GM20000 (cell line): Measurements from ENCODE around the gene HTRA2.
"Not testable (repeated sequence)": the region's sequence is repeated elsewhere in the genome, so short reads cannot be mapped to it uniquely, and the experiment has no call there.

Experiments used
- DNase-seq: peaks from one replicate; pipeline ENCODE4 v3.0.0; 2012; ENCODE audit warnings: low spot score
- CTCF ChIP-seq: IDR thresholded peaks from 2 replicates; pipeline ENCODE4 v1.5.1; 2012; ENCODE audit warnings: mild to moderate bottlenecking, control low read depth; ENCODE audit errors: extremely low read depth, missing control alignments

HTRA2 gene

GRCh38 chr2:74556159-74556558, 26.4 kb downstream of the HTRA2 start:
- DNase-seq = no peak
- TF ChIP-seq CTCF = no peak

- TF ChIP-seq CTCF = no peak
Observed at GRCh38 chr2:74556831-74557370, 27.2 kb downstream of the HTRA2 start.

GRCh38 chr2:74558284-74559230, 28.8 kb downstream of the HTRA2 start:
- no peak for DNase-seq
- no peak for TF ChIP-seq CTCF

More at GRCh38 chr2:74556831-74557370, 27.2 kb downstream of the HTRA2 start:
- DNase-seq = no peak

- TF ChIP-seq CTCF = no peak
- DNase-seq = no peak
Observed at GRCh38 chr2:74559912-74560311, 30.2 kb downstream of the HTRA2 start.

GRCh38 chr2:74560591-74560990, 30.9 kb downstream of the HTRA2 start:
- no peak for DNase-seq
- TF ChIP-seq CTCF = no peak

GRCh38 chr2:74561022-74561421, 31.3 kb downstream of the HTRA2 start:
- DNase-seq = not testable (repeated sequence)

- no peak for TF ChIP-seq CTCF
Observed at GRCh38 chr2:74562126-74562775, 32.5 kb downstream of the HTRA2 start.

More at GRCh38 chr2:74562126-74562775, 32.5 kb downstream of the HTRA2 start:
- no peak for DNase-seq
